ENCODE results near the gene TBC1D4. TPM values are rescaled to one million over a fixed set of nuclear protein-coding genes. Genes with fewer than 3 reads are reported as not detected.

The TBC1D4 gene
- total RNA-seq, 1 experiment from 2014 or later = 177 TPM

GRCh38 chr13:75447493-75447892, 34.5 kb downstream of the TBC1D4 start:
- Mint-ChIP-seq H3K4me1 (ENCODE audit: low read depth, unreplicated experiment) (peaks cover 24% of the 10 kb centered on the region), H3K4me3 (ENCODE audit: unreplicated experiment) (no peak overlapping the region), H3K9me3 (ENCODE audit: unreplicated experiment) (peaks cover 9% of the 10 kb centered on the region), H3K36me3 (ENCODE audit: insufficient read depth, unreplicated experiment) (peaks cover 60% of the 10 kb centered on the region), H3K27ac (ENCODE audit: unreplicated experiment) (no peak overlapping the region), H3K27me3 (ENCODE audit: insufficient read depth, unreplicated experiment) (no peaks in the 10 kb centered on the region)
- ChIA-PET CTCF (no interaction called here), POLR2A (no interaction called here)
- Histone ChIP-seq H3K27me3 (replicated peaks; ENCODE audit: control insufficient read depth, insufficient read depth, low read length) (no peaks in the 10 kb centered on the region), H3K36me3 (ENCODE audit: control insufficient read depth, insufficient read depth, low read length) (no peaks in the 10 kb centered on the region; the same call in 1 of the 2 replicates), H3K4me3 (ENCODE audit: low read depth, low read length) (no peak overlapping the region), H3K9me3 (no peaks in the 10 kb centered on the region), H3K4me1 (peaks cover 22% of the 10 kb centered on the region)
- no peak for DNase-seq
- intact Hi-C loops (cut with micrococcal nuclease; ENCODE audit: unreplicated experiment) = no loop called here
- BruUV-seq (replicated peaks) = no TSS peak
- TF ChIP-seq CTCF (IDR thresholded peaks at IDR 0.05; ENCODE audit: insufficient read depth in 1 of 2, low read depth in 1 of 2, low read length in 1 of 2, severe bottlenecking in 1 of 2, unreplicated experiment in 1 of 2) = no peak

- ChIA-PET POLR2A (no interaction called here), CTCF (no interaction called here)
- BruUV-seq (replicated peaks) = no TSS peak
These were observed 35.1 kb downstream of the TBC1D4 start for GRCh38 chr13:75446874-75447273.

GRCh38 chr13:75445717-75446499, 36.1 kb downstream of the TBC1D4 start:
- Mint-ChIP-seq H3K36me3 (ENCODE audit: insufficient read depth, unreplicated experiment) (peaks cover 58% of the 10 kb centered on the region), H3K9me3 (ENCODE audit: unreplicated experiment) (peaks cover 9% of the 10 kb centered on the region), H3K4me1 (ENCODE audit: low read depth, unreplicated experiment) (peaks cover 21% of the 10 kb centered on the region), H3K27me3 (ENCODE audit: insufficient read depth, unreplicated experiment) (no peaks in the 10 kb centered on the region), H3K4me3 (ENCODE audit: unreplicated experiment) (no peak overlapping the region), H3K27ac (ENCODE audit: unreplicated experiment) (no peak overlapping the region)
- ChIA-PET POLR2A (no interaction called here), CTCF (no interaction called here)
- intact Hi-C loops (cut with micrococcal nuclease; ENCODE audit: unreplicated experiment) = no loop called here
- TF ChIP-seq CTCF (IDR thresholded peaks at IDR 0.05; ENCODE audit: insufficient read depth in 1 of 2, low read depth in 1 of 2, low read length in 1 of 2, severe bottlenecking in 1 of 2, unreplicated experiment in 1 of 2) = no peak
- Histone ChIP-seq H3K9me3 (no peaks in the 10 kb centered on the region), H3K27me3 (replicated peaks; ENCODE audit: control insufficient read depth, insufficient read depth, low read length) (no peaks in the 10 kb centered on the region), H3K4me3 (ENCODE audit: low read depth, low read length) (no peak overlapping the region), H3K36me3 (ENCODE audit: control insufficient read depth, insufficient read depth, low read length) (no peaks in the 10 kb centered on the region; the same call in 1 of the 2 replicates), H3K4me1 (peaks cover 22% of the 10 kb centered on the region)
- no TSS peak for BruUV-seq (replicated peaks)
- DNase-seq = no peak

More at GRCh38 chr13:75446874-75447273, 35.1 kb downstream of the TBC1D4 start:
- no peak overlapping the region for H3K4me3 ChIP-seq (ENCODE audit: low read depth, low read length)
- peaks cover 22% of the 10 kb centered on the region for H3K4me1 ChIP-seq
- no peaks in the 10 kb centered on the region; the same call in 1 of the 2 replicates for H3K36me3 ChIP-seq (ENCODE audit: control insufficient read depth, insufficient read depth, low read length)
- H3K27ac Mint-ChIP-seq (ENCODE audit: unreplicated experiment) = no peak overlapping the region
- H3K36me3 Mint-ChIP-seq (ENCODE audit: insufficient read depth, unreplicated experiment) = peaks cover 57% of the 10 kb centered on the region
- peaks cover 21% of the 10 kb centered on the region for H3K4me1 Mint-ChIP-seq (ENCODE audit: low read depth, unreplicated experiment)
- no peaks in the 10 kb centered on the region for H3K27me3 Mint-ChIP-seq (ENCODE audit: insufficient read depth, unreplicated experiment)
- no peak overlapping the region for H3K4me3 Mint-ChIP-seq (ENCODE audit: unreplicated experiment)
- no peaks in the 10 kb centered on the region for H3K9me3 ChIP-seq
- no peak for TF ChIP-seq CTCF (IDR thresholded peaks at IDR 0.05; ENCODE audit: insufficient read depth in 1 of 2, low read depth in 1 of 2, low read length in 1 of 2, severe bottlenecking in 1 of 2, unreplicated experiment in 1 of 2)
- peaks cover 9% of the 10 kb centered on the region for H3K9me3 Mint-ChIP-seq (ENCODE audit: unreplicated experiment)
- DNase-seq = no peak
- no peaks in the 10 kb centered on the region for H3K27me3 ChIP-seq (replicated peaks; ENCODE audit: control insufficient read depth, insufficient read depth, low read length)
- intact Hi-C loops (cut with micrococcal nuclease; ENCODE audit: unreplicated experiment) = no loop called here
